NCI-H526 (cell line): ENCODE data around the gene SH3RF3.

Source experiments
- DNase-seq, 2 experiments: peaks; one replicate each; lab custom pipeline; 2025; lab: John Stamatoyannopoulos, UW

Gene SH3RF3

DNA sequence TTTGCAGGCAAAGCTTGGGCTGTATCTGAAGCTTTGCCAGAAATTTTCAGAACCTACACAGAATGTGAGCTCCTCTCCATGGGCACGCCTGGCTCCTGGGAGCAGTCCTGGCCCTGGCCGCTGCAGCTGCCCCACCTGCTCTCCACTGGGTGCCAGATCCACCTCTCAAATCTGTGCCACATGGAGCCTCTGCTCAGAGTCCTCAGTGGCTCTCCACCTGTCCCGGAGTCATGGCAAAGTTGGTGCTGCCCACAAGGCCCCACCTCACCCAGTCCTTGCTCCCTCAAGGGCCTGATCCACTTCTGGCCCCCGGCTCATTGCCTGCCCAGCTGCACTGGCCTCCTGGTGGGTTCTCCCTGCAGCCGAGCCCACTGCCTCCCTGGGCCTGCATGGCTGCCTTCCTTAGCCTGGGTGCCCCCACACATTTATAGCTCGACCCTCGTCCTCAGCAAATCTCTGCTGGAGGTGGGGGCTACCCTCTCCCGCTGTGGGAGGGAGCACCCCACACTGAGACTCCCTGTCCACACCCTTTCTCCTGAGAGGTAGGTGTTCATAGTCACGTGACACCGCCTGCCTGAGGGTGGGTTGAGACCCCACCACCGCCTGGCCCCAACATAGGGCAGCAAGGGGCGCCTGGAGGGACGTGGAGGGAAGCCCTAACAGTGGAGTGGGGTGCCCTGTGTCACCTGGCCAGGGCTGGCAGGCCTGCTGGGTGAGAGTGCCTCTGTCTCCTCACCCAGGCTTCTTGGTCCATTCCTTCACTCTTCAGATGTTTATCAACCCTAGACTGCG is 224.1 kb downstream of the SH3RF3 start:
- no peak for DNase-seq

DNA sequence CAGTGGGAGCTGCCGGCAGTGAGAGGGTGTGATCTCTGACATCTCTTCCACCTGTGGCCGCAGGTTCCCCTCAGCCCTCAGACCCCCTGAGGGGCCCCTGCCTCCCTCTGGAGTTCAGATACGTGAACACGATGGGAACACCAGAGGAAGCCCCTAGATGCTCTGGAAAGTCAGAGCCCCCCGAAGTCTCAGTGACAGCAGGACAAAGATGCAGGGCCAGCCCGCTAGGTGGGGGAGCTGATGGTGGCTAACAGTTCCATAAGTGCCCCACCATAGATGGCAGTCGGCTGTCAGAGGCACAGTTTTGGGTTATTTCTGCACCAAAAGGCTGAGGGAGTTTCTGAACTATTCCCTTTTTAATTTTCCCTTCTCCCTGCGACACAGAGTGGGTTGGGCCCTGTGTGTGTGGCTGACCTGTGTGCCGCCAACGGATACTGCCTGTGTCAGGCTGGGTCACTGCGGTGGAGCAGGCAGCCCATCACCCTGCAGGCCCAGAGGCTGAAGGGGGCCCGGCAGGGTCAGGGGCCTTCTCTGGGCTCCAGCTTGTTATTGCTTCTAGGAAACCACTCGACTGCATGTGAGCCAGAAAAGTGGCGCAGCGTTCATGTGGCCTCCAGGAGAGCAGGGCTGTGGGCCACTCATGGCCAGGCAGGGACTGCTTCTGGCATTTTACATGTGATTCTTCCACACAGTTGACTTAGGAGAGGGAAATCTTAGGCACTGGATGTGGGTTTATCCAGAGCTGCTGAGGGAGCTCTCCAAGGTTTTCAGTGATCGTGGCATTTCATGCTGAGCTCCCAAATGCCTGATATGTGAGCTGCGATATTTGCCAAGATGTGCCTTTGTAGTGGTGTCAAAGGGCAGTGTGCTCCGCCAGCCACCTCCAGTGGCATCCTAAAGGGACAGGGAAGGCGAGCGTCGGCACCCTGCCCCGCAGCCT is 225.1 kb downstream of the SH3RF3 start:
- no peak for DNase-seq

DNA sequence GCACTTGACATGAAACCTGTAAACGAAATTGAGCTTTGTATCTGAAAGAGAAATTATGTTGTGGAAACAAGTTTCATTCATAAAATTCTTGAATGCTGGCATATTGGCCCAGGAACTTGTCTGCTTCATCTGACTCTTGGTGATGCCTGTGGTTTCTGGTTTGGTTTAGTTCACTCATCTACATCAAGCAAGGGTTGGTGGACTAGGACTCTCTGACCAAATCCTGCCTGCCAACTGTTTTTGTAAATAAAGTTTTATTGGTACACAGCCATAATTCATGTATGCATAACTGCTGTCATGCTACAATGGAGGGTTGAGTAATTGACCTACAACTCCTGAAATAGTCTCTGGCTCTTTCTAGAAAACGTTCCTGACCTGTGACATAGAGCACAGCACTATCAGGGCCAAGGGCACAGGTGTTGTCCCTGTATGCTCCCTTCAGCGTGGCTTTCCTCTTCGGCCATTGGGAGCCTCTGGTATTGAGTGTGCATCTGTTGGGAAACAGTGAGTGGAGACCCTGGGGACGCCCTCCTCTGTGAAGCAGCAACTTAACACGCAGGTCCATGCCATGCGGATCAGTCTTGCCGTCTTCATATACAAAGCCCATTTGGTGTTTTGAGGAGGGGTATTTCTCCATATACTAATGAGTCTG is 226.3 kb downstream of the SH3RF3 start:
- no peak for DNase-seq

DNA sequence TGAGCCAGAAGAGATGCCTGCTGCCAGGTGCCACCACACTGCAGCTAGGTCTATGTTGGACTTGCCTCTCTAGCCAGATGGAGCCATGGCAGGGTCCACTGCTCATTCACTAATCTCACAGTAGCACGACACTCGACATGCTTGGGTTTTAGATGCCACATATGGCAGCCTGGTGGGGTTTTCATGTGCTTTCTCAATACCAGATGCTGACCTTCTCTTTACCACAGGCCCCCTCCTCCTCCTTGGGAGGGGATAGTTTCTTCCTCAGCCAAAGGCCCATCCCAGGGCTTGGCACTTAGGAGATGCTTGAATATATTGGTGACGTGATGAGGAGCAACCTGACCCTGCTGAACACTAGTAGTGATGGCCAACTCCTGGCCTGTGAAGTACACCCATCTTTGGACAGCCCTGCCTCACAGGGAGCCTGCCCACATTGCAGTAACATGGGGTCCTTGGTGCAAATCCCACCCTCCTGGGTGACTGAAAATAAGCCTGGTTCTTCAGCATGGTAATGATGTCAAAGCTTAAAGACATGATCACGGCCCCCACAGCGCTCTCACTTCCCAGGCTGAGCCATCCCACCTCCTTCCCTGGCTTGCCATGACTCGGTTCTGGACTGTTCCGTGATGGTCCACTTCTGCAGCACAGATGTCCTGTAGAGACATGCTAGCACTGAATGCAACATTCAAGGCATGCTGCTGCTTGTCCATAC is 227.5 kb downstream of the SH3RF3 start:
- no peak for DNase-seq

DNA sequence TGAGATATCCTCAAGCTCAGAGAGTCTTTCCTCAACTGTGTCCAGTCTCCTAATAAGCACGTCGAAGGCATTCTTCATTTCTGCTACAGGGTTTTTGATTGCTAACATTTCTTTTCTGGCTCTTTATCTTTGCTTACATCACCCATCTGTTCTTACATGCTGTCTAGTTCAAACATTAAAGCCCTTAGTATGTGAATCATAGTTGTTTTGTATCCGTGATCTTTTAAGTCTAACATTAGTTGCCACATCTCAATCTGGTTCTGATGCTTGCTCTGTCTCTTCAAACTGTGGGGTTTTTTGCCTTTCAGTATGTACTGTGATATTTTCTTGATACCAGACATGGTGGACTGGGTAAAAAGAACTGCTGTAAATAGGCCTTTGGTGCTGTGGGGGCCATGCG is 235.2 kb downstream of the SH3RF3 start:
- DNase-seq = no peak

DNA sequence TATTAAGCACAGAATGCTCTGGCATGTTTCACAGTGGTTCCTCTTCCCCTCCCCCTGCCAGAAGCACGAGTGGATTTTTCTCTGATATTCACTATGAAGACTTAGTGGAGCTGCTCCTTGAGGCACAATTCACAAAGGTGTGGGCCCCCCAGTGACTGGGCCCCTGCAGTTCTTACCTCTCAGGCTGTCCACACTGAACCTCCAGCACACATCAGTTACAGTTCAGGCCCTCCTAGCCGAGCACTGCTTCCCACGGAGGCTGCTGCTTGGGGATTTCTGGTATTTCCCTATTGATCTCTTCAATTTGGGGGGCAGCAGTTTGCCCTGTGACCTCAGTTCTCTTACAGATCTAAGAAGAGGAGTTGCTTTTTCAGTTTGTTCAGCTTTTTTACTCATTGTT is 236.1 kb downstream of the SH3RF3 start:
- no peak for DNase-seq

DNA sequence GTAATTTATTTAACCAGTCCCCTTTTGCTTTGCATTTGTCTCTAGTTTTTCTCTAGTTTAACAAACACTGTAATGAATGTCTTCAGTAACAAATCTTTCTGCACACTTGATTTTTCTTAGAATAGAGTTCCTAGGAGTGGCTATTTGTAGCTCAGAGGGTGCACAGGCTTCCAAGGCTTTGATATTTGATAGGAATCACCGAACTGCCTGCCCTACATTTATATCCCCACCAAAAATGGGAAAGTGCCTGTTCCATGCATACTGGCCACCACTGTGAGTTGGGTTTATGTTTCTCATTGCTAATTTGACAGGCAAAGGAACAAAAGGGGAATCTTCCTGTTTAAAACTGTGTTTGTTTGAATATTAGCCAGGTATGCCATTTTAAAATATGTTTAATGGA is 238.7 kb downstream of the SH3RF3 start:
- DNase-seq = no peak

DNA sequence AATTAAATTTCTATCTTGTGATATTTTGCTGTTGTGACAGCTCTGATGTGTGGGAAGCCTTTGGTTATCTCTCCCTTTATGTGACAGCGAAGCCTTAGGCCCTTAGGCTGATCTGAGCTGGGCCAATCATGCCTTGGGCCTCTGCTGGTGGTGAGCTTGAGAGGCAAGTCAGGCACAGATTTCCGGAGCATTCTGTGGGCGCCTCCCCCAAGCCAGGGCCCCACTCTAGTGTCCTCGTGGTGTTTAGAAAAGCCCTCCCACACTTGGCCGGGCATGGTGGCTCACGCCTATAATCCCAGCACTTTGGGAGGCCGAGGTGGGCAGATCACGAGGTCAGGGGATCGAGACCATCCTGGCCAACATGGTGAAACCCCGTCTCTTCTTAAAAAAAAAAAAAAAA is 239.8 kb downstream of the SH3RF3 start:
- DNase-seq = no peak

DNA sequence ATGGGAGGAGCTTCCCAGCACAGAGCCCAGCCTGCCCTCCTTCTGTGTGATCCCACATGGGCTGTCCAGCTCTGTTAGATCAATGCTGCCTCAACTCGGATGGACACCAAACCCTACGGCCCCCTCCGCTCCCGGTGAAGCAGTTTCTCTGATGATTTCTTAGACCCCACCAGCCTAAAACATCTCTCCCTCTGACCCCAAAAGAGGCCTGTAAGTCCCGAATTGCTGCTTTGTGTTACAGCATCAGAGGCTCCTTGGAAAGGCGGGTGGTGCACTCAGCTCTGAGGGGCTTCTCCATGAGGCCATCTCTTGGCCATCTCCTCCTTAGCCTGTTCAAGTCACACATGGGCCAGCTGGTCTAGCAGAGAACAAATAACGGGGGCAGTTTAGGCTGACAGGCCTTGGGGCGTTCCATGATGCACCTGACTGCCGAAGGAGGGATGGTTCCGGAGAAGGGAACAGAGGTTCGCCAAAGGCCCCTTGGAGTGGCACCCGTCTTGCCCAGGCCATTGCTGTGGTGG is 240.7 kb downstream of the SH3RF3 start:
- DNase-seq = no peak

DNA sequence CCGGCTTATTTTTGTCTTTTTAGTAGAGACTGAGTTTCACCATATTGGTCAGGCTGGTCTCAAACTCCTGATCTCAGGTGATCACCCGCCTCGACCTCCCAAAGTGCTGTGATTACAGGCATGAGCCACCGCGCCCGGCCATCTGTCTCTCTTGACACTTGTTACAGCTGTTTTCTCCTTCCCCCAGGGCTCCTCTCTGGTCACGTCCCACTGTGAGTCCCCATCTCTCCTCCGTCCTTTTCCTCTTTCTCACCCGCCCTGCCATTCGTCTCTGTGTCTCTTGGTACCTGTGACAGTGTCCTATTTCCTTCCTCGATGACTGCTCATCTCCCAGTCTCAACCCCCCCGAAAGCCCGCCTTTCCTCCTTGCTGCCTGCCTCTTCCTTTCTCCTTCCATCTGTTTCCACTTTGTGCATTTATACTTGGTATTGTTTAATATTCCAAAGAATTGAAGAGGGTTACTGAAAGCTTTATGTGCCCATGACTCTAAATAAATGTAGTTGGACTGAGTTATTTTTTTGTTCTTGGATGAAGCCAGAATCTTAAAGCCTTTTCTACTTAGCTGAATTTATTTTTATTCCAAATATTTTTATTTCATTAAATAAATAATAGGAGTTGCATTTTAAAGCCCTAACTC is 241.5 kb downstream of the SH3RF3 start:
- no peak for DNase-seq

DNA sequence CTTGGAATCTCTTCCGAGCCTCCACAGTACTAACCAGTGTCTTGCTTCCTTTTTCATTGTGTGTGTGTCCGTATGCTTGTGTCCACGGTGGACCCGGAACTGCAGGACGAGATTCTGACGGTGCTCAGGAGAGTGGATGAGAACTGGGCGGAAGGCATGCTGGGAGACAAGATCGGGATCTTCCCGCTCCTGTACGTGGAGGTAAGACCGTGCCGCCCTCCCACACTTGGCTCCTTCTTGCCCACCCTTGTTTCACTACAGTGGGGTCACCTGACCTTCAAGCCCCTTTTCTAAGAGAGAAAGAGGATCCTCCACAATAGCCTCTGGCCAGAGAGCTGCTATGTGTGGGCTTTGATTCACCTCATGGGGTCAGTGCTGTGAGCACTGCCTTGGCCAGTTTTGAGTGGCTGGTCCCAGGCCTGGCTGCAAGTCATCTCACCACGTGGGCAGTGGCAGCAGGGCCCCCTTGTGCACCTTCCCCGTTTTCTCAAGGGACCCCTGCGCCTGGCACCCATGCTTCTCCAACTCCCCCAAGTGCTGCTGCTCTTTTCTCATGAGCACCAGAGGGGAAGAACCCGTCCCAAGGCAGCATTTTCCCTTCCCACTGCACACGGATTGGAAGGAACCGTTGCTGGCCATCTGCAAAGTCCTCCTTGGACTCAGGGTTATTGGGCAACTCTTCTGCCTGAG is 242.6 kb downstream of the SH3RF3 start:
- DNase-seq = no peak

DNA sequence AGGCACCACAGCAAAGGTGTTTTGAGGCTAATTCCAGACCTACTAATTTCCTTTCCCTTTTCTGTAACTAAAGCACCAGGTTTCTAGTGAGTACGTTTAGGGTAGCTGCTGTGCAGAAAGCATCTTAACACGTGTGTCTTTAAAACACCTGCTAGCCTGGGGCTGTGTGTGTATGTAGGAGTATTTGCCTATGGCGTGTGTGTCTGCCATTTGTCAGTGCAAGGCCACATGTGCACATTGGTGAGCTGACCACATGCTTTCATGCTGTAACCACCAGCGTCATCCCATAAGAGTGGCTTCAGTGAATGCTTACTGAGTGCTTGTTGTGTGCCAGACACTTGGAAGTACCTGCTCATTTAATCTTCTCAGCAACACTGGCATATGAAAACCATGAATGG is 243.2 kb downstream of the SH3RF3 start:
- peak; percentile 27 to 65 for DNase-seq

DNA sequence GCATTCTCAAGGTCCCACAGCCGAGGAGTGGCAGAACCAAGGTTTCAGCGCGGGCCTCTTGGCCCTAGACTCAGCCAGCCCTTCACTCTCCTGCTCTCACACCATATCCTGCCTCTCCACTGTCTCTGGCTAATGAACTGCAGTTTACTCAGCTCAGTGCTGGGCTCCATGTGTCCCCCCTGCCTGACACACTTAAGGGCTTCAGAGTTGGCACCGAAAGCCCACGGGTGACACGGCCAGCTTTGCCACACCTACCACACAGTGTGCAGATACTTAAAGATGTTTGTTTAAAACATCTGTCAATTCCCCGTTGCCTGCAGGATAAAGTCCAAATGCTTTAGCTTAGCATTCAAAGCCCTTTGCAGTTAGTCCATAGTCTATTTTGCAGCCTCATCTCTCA is 243.6 kb downstream of the SH3RF3 start:
- no peak for DNase-seq

DNA sequence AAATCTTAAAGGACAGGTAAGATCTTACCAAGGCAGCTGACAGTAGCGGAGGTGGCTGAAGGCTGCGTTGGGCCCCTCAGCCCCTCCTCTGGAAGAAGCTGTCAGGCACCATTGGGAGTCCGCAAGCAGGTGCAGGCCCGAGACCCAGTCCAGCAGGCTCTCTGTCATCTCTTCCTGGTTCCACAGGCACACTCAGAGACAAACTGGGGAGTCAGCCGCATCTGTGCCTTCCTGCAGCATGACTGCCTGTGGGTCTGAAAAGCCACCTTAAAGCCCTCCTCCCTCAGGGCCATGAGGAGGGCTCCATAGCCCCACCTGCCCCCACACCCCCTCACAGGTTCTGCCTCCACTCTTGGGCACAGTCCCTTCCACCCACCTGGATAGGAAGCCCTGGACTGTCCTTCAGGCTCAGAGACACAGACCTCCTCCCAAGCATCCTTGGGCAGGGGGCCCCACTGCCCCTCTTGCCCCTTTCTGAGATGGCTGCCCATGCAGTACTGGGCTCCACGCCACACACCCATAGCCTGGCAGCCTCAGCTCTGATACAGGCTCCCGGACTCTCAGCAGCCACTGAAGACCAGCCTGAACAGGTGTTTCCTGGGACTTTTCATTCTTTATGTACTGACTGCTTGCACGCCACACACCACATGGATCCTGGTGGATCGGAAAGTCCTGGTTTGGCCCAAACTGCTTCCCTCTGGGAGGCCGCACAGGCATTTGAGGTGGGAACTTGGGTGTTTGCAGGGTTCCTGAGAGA is 245.0 kb downstream of the SH3RF3 start:
- no peak for DNase-seq

DNA sequence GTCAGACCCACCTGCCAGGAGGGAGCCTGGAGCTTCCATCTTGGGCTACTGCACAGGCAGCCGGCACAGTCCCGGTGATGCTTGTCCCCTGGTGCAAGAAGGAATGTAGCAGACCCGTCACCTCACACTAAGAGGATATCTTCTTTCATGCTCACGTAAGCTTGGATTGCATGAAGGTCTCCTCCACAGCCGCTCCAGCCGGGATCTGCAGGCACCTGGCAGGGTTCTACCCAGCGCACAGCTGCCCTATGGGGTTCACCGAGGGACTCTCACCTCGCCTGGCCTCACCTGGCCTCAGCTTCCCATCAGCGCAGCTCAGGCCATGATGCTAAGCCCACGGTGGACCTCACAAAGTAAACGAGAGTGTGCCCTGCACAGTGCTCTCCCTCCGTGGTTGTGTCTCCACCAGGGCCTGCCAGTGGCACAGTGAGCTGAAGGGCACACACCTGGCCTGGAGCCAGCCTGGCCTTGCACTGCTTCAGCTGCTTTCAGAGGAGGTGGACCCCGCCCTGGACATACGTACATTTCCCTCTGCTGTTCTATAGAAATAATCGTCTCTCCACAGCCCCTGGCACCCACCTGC is 245.6 kb downstream of the SH3RF3 start:
- no peak for DNase-seq

DNA sequence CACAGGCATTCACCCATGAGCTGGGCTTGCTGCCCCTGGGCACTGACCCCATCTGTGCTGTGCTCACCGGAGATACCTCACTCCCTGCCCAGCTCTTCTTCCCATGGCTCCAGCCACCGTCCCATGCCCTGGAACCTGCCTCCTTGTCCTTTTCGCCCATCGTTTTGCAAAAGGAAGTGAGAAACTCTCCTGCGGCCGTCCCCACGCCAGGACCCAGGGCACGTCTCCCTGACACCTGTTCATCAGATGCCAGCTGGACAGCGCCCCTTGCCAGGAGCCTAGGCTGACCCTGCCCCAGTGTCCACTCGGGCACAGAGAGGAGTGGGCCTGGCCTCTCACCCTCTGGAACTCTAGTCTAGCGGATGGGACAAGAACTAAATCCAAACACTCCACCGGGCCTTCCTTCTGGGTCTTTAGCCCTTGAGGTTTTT is 246.1 kb downstream of the SH3RF3 start:
- no peak for DNase-seq

DNA sequence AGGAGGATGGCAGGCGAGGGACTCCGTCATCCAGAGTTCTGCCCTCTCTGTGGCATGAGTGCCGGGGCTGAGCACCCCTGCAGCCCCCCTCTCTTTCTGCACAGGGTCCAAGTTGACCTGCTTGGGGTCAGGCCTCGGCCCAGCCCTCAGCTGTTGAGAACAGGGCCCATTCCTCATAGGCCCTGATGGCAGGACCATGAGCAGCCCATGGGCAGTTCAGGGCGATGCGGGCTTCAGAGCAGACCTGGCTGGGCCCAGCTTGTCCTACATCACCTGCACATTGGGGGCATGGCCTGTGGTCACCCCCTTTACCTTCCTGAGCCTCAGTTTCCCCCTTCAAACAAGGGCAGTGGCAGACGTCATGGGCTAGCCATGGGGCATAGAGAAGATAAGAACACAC is 246.7 kb downstream of the SH3RF3 start:
- no peak for DNase-seq

DNA sequence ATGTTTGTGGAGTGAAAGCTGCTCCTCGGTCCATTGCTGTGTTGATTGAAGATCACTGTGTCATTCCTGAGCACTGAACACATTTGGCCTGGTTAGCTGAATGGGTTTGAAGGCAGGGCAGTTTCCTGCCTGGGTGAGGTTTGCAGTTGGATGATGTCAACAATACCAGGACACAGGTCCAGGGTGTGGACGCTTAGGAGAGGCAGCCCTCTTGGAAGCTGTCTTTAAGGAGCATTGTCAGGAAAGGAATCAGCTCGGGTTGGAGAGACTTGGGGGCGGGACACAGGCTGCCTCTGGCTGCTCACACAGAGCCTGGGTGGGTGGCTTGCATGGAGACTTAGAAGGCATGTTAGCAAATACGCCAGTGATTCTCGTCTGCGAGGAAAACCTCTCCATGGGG is 247.1 kb downstream of the SH3RF3 start:
- DNase-seq = no peak

DNA sequence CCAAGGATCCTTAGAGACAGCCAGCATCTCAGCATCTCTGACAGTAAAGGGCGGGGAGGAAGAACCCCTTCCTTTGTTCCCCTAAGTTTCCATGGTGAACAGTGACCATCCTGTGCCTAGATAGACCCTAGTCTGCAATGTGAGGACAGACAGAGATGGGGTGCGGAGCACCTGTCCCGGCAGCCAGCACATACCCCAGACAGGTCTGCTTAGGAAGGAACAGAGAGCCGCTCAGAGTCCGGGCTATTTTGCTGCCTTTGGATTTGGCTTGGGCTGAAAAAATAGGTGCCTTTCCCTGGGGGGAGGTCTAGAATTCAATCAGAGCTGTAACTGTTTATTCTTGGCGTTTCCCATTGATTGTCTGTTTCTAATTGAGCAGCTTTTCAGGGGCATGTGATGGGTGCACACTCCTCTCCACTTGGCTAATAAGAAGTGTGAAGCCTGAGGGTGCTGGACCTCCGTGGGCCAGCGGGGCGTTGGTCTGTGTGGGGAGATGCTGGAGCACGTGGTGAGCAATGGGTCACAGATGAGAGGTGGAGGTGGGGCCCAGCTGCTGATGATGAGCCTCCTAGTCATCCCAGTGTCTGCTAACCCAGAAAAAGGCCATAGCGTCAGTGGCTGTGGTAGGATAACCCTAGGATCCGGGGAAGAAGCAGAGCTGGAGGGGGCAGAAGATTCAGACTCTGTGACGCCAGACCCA is 247.9 kb downstream of the SH3RF3 start:
- DNase-seq = no peak
